ENCODE measurements around the gene SLC39A11. TPM values are rescaled to one million over a fixed set of nuclear protein-coding genes. Genes with fewer than 3 reads are reported as not detected.

Gene SLC39A11
- total RNA-seq, 1 donor from 2014 or later, result 21.5 TPM

- Histone ChIP-seq H3K4me1 (ENCODE audit: insufficient read depth, low read length) (no peaks in the 10 kb centered on the region), H3K9me3 (ENCODE audit: insufficient read depth, low read depth, low read length) (no peaks in the 10 kb centered on the region), H3K4me2 (ENCODE audit: low read length) (no peak overlapping the region), H3K4me3 (ENCODE audit: insufficient read depth, low read depth, low read length) (no peak overlapping the region), H3K9ac (ENCODE audit: low read length) (no peak overlapping the region), H3K36me3 (ENCODE audit: insufficient read depth, low read length) (no peaks in the 10 kb centered on the region), H3K27ac (ENCODE audit: low read depth, low read length) (no peak overlapping the region), H2AFZ (ENCODE audit: low read depth, low read length) (no peak overlapping the region), H4K20me1 (ENCODE audit: insufficient read depth, low read length) (no peaks in the 10 kb centered on the region), H3K27me3 (ENCODE audit: insufficient read depth, low read length) (no peaks in the 10 kb centered on the region), H3K79me2 (ENCODE audit: insufficient read depth, low read length) (no peaks in the 10 kb centered on the region)
- DNase-seq (ENCODE audit: low read depth) (no peak), FAIRE-seq (no peak)
- TF ChIP-seq CTCF (IDR thresholded peaks at IDR 0.05; ENCODE audit: insufficient read depth, low read depth, low read length) (no peak), EZH2 (IDR thresholded peaks at IDR 0.05; ENCODE audit: insufficient read depth, low read length) (no peak)
- Mint-ChIP-seq H3K27me3 (ENCODE audit: low read depth, unreplicated experiment) (no peaks in the 10 kb centered on the region), H3K36me3 (ENCODE audit: low read depth, unreplicated experiment) (peaks cover 14% of the 10 kb centered on the region), H3K4me3 (ENCODE audit: unreplicated experiment) (no peak overlapping the region), H3K9me3 (ENCODE audit: unreplicated experiment) (peaks cover 4% of the 10 kb centered on the region), H3K4me1 (ENCODE audit: low read depth, unreplicated experiment) (peaks cover 4% of the 10 kb centered on the region), H3K27ac (ENCODE audit: unreplicated experiment) (no peak overlapping the region)
Measured at GRCh38 chr17:73050797-73051196, 41.7 kb downstream of the SLC39A11 start.

- FAIRE-seq (no peak), DNase-seq (ENCODE audit: low read depth) (no peak)
- Histone ChIP-seq H3K27ac (ENCODE audit: low read depth, low read length) (no peak overlapping the region), H3K9me3 (ENCODE audit: insufficient read depth, low read depth, low read length) (no peaks in the 10 kb centered on the region), H2AFZ (ENCODE audit: low read depth, low read length) (no peak overlapping the region), H4K20me1 (ENCODE audit: insufficient read depth, low read length) (peaks cover 4% of the 10 kb centered on the region), H3K36me3 (ENCODE audit: insufficient read depth, low read length) (no peaks in the 10 kb centered on the region), H3K4me2 (ENCODE audit: low read length) (no peak overlapping the region), H3K4me1 (ENCODE audit: insufficient read depth, low read length) (peaks cover 5% of the 10 kb centered on the region), H3K4me3 (ENCODE audit: insufficient read depth, low read depth, low read length) (no peak overlapping the region), H3K79me2 (ENCODE audit: insufficient read depth, low read length) (no peaks in the 10 kb centered on the region), H3K27me3 (ENCODE audit: insufficient read depth, low read length) (no peaks in the 10 kb centered on the region), H3K9ac (ENCODE audit: low read length) (no peak overlapping the region)
- H3K9me3 Mint-ChIP-seq (ENCODE audit: unreplicated experiment), result peaks cover 4% of the 10 kb centered on the region
- H3K27ac Mint-ChIP-seq (ENCODE audit: unreplicated experiment), result no peak overlapping the region
- TF ChIP-seq CTCF (IDR thresholded peaks at IDR 0.05; ENCODE audit: insufficient read depth, low read depth, low read length), result no peak
- TF ChIP-seq EZH2 (IDR thresholded peaks at IDR 0.05; ENCODE audit: insufficient read depth, low read length), result no peak
- peaks cover 18% of the 10 kb centered on the region for H3K36me3 Mint-ChIP-seq (ENCODE audit: low read depth, unreplicated experiment)
- no peak overlapping the region for H3K4me3 Mint-ChIP-seq (ENCODE audit: unreplicated experiment)
- H3K27me3 Mint-ChIP-seq (ENCODE audit: low read depth, unreplicated experiment), result no peaks in the 10 kb centered on the region
- H3K4me1 Mint-ChIP-seq (ENCODE audit: low read depth, unreplicated experiment), result peaks cover 6% of the 10 kb centered on the region
Measured at GRCh38 chr17:73048170-73048569, 44.3 kb downstream of the SLC39A11 start.

- Mint-ChIP-seq H3K27ac (ENCODE audit: unreplicated experiment) (no peak overlapping the region), H3K27me3 (ENCODE audit: low read depth, unreplicated experiment) (no peaks in the 10 kb centered on the region), H3K36me3 (ENCODE audit: low read depth, unreplicated experiment) (peaks cover 20% of the 10 kb centered on the region), H3K9me3 (ENCODE audit: unreplicated experiment) (peaks cover 8% of the 10 kb centered on the region), H3K4me3 (ENCODE audit: unreplicated experiment) (no peak overlapping the region), H3K4me1 (ENCODE audit: low read depth, unreplicated experiment) (peaks cover 6% of the 10 kb centered on the region)
- no peak for DNase-seq (ENCODE audit: low read depth)
- no peak overlapping the region for H2AFZ ChIP-seq (ENCODE audit: low read depth, low read length)
- no peaks in the 10 kb centered on the region for H3K79me2 ChIP-seq (ENCODE audit: insufficient read depth, low read length)
- H3K9ac ChIP-seq (ENCODE audit: low read length), result no peak overlapping the region
- H3K27me3 ChIP-seq (ENCODE audit: insufficient read depth, low read length), result no peaks in the 10 kb centered on the region
- FAIRE-seq, result no peak
- H3K9me3 ChIP-seq (ENCODE audit: insufficient read depth, low read depth, low read length), result no peaks in the 10 kb centered on the region
- no peak overlapping the region for H3K27ac ChIP-seq (ENCODE audit: low read depth, low read length)
- H4K20me1 ChIP-seq (ENCODE audit: insufficient read depth, low read length), result peaks cover 4% of the 10 kb centered on the region
- H3K4me1 ChIP-seq (ENCODE audit: insufficient read depth, low read length), result peaks cover 7% of the 10 kb centered on the region
- TF ChIP-seq EZH2 (IDR thresholded peaks at IDR 0.05; ENCODE audit: insufficient read depth, low read length) (no peak), CTCF (IDR thresholded peaks at IDR 0.05; ENCODE audit: insufficient read depth, low read depth, low read length) (no peak)
- H3K4me3 ChIP-seq (ENCODE audit: insufficient read depth, low read depth, low read length), result no peak overlapping the region
- H3K36me3 ChIP-seq (ENCODE audit: insufficient read depth, low read length), result no peaks in the 10 kb centered on the region
- no peak overlapping the region for H3K4me2 ChIP-seq (ENCODE audit: low read length)
Measured at GRCh38 chr17:73045724-73046123, 46.8 kb downstream of the SLC39A11 start.

All from astrocyte (in vitro differentiated cells and primary cell).